Endodermal cell (in vitro differentiated cells): ENCODE results near the gene SERTAD2. TPM values are rescaled to one million over a fixed set of nuclear protein-coding genes. Genes with fewer than 3 reads are reported as not detected.

ENCODE experiments used
- DNase-seq: peaks from one replicate; pipeline ENCODE4 v3.0.0-alpha.2; 2017
- H3K27ac ChIP-seq: 2 replicates; pipeline ENCODE4 v1.5.1; 2013; ENCODE audit warnings: mild to moderate bottlenecking, low read depth, low read length, moderate library complexity
- H3K27me3 ChIP-seq: 2 replicates; pipeline ENCODE4 v1.6.1; 2013; ENCODE audit warnings: mild to moderate bottlenecking, low read length, moderate library complexity; ENCODE audit not compliant: insufficient read depth, control insufficient read depth, poor library complexity, severe bottlenecking
- H3K36me3 ChIP-seq: 2 replicates; pipeline ENCODE4 v1.7.0; 2013; ENCODE audit warnings: mild to moderate bottlenecking, low read length, moderate library complexity; ENCODE audit not compliant: control insufficient read depth, insufficient read depth
- H3K4me1 ChIP-seq: one replicate; pipeline ENCODE4 v1.7.0; 2013; ENCODE audit warnings: low read length; ENCODE audit not compliant: control insufficient read depth, insufficient read depth
- H3K4me3 ChIP-seq: 2 replicates; pipeline ENCODE4 v1.5.1; 2013; ENCODE audit warnings: mild to moderate bottlenecking, low read length, moderate library complexity
- H3K9ac ChIP-seq: 2 replicates; pipeline ENCODE4 v1.6.1; 2013; ENCODE audit warnings: mild to moderate bottlenecking, low read length, moderate library complexity; ENCODE audit not compliant: poor library complexity, severe bottlenecking; ENCODE audit errors: extremely low read depth
- H3K9me3 ChIP-seq: 2 replicates; pipeline ENCODE4 v1.6.1; 2013; ENCODE audit warnings: mild to moderate bottlenecking, low read length, moderate library complexity; ENCODE audit not compliant: control insufficient read depth
- H3K27ac Mint-ChIP-seq: 2 replicates; pipeline ENCODE4 v1.8.0; 2020; ENCODE audit warnings: mixed read lengths
- H3K27me3 Mint-ChIP-seq: 2 replicates; pipeline ENCODE4 v1.8.0; 2021; ENCODE audit warnings: mild to moderate bottlenecking, mixed read lengths; ENCODE audit not compliant: insufficient read depth
- H3K36me3 Mint-ChIP-seq: 2 replicates; pipeline ENCODE4 v1.8.0; 2020; ENCODE audit warnings: low read depth, mixed read lengths
- H3K4me1 Mint-ChIP-seq: 2 replicates; pipeline ENCODE4 v1.8.0; 2020; ENCODE audit warnings: mixed read lengths
- H3K4me3 Mint-ChIP-seq: 2 replicates; pipeline ENCODE4 v1.8.0; 2020; ENCODE audit warnings: mild to moderate bottlenecking, moderate library complexity, mixed read lengths
- H3K9me3 Mint-ChIP-seq: 2 replicates; pipeline ENCODE4 v1.8.0; 2020; ENCODE audit warnings: mild to moderate bottlenecking, mixed read lengths
- WGBS, 2 experiments: methylation state at CpG; one replicate each; pipeline versions ENCODE4 v1.1.5 to v1.1.7; 2013; ENCODE audit warnings: missing lambda C conversion rate in 2 of 2, mixed read lengths in 1 of 2; ENCODE audit not compliant: insufficient coverage in 1 of 2, insufficient read length in 1 of 2; 5-methylcytosine and 5-hydroxymethylcytosine counted together
- total RNA-seq, 2 donors: library from RNA; stranded (reverse); fragmentation: NEBNext Ultra II Directional in 1 of 2; extraction: Animal tissue kit (Norgen Biotek cat#: 25700) in 1 of 2; gene quantifications; 2 replicates in 1 of 2; 3 replicates in 1 of 2; pipeline ENCODE4 v1.2.1, GENCODE V29; 2021
- TF ChIP-seq, protein P1 (sequence below): fragments of 200-600 bp; sonication (generic); conservative IDR thresholded peaks from 2 replicates; pipeline ENCODE4 v1.5.0; 2021; ENCODE audit warnings: antibody characterized with exemption, mild to moderate bottlenecking

Gene SERTAD2
- total RNA-seq, 2 donors from 2014 or later, result 17.1 to 20.3 TPM

DNA sequence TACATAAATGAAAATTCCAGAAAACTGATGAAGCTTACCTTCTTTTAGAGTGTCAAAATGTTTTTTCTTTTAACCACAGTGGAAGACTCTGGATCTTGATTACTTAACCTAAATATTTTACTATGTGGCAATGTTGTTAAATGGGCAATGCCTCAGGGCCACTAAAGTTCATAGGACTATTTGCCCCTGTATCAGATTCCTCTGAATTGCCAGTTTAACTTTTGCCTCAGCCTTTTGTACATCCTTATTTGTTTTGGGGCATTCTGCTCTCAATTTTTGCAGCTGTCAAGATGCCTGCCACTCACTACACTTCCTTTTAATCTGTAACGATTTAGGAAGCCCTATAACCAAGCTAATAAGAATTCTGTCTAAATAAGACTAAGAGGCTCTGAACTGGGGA, 31.7 kb upstream of the SERTAD2 start:
- peaks cover 2% of the 10 kb centered on the region for H3K27me3 Mint-ChIP-seq
- H3K4me3 Mint-ChIP-seq, result no peak overlapping the region
- TF ChIP-seq, protein P1, sequence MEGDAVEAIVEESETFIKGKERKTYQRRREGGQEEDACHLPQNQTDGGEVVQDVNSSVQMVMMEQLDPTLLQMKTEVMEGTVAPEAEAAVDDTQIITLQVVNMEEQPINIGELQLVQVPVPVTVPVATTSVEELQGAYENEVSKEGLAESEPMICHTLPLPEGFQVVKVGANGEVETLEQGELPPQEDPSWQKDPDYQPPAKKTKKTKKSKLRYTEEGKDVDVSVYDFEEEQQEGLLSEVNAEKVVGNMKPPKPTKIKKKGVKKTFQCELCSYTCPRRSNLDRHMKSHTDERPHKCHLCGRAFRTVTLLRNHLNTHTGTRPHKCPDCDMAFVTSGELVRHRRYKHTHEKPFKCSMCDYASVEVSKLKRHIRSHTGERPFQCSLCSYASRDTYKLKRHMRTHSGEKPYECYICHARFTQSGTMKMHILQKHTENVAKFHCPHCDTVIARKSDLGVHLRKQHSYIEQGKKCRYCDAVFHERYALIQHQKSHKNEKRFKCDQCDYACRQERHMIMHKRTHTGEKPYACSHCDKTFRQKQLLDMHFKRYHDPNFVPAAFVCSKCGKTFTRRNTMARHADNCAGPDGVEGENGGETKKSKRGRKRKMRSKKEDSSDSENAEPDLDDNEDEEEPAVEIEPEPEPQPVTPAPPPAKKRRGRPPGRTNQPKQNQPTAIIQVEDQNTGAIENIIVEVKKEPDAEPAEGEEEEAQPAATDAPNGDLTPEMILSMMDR, result no peak
- no peak for DNase-seq
- Histone ChIP-seq H3K27ac (no peak overlapping the region), H3K4me1 (peaks cover 4% of the 10 kb centered on the region), H3K4me3 (no peak overlapping the region), H3K27me3 (no peaks in the 10 kb centered on the region), H3K9ac (no peak overlapping the region), H3K36me3 (no peaks in the 10 kb centered on the region), H3K9me3 (no peaks in the 10 kb centered on the region)
- no peaks in the 10 kb centered on the region for H3K9me3 Mint-ChIP-seq
- peaks cover 5% of the 10 kb centered on the region for H3K4me1 Mint-ChIP-seq
- WGBS, 2 experiments, result 83 to 94% methylated on average over 1 of the region's 1 CpG
- H3K36me3 Mint-ChIP-seq, result no peaks in the 10 kb centered on the region
- no peak overlapping the region for H3K27ac Mint-ChIP-seq

DNA sequence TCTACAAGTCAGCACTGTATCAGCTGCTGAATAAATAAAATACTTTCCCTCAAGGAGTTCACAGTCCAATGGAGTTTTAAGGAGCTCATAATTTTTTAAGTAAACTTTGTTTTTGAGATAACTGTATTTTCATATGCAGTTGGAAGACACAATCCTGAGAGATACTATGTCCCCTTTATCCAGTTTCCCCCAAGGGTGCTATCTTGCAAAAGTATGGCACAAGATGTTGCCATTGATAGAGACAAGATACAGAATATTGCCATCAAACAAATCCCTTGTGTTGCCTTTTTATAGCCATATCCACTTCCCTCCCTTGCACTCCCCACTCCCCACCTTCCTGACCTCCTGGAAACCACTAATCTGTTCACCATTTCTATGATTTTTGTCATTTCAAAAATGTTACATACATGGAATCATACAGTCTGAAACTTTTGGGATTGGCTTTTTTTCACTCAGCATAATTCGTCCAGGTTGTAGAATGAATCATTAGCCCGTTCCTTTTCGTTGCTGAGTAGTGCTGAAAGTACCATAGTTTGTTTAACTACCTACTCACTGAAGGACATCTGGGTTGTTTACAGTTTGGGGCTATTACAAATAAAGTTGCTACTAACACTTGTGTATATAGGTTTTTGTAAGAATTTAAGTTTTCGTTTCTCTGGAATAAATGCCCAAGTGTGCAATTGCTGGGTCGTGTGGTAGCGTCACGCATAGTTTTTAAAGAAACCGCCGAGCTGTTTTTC, 30.2 kb upstream of the SERTAD2 start:
- no peak for DNase-seq
- Mint-ChIP-seq H3K4me3 (no peak overlapping the region), H3K36me3 (no peaks in the 10 kb centered on the region), H3K27ac (no peak overlapping the region), H3K9me3 (no peaks in the 10 kb centered on the region), H3K27me3 (peaks cover 2% of the 10 kb centered on the region), H3K4me1 (peaks cover 13% of the 10 kb centered on the region)
- H3K36me3 ChIP-seq, result no peaks in the 10 kb centered on the region
- 85 to 93% methylated on average over 8 to 9 of the region's 9 CpGs for WGBS, 2 experiments
- TF ChIP-seq, protein P1, result no peak
- H3K27me3 ChIP-seq, result no peaks in the 10 kb centered on the region
- no peak overlapping the region for H3K4me3 ChIP-seq
- H3K9ac ChIP-seq, result no peak overlapping the region
- no peak overlapping the region for H3K27ac ChIP-seq
- no peaks in the 10 kb centered on the region for H3K9me3 ChIP-seq
- peaks cover 7% of the 10 kb centered on the region for H3K4me1 ChIP-seq

DNA sequence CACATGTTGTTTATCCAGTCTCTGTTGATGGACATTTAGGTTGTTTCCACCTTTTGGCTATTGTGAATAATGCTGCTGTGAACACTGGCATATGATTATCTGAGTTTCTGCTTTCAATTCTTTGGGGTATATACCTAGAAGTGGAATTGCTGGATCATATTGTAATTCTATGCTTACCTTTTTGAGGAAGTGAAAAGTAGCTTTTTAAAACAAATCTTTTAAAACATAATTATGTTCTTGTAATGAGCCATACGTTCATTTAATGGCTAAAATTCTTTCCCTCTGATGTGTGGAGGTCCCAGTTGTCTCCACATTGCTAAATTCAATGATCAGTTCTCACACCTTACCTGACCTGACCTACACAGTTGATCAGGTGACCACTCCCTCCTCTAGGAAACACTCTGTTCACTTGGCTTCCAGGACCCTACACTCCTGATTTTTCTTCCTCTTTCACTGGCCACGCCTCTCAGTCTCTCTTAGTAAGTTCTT, 27.8 kb upstream of the SERTAD2 start:
- TF ChIP-seq, protein P1, result no peak
- Mint-ChIP-seq H3K9me3 (no peaks in the 10 kb centered on the region), H3K36me3 (no peaks in the 10 kb centered on the region), H3K27me3 (peaks cover 2% of the 10 kb centered on the region), H3K4me1 (peaks cover 14% of the 10 kb centered on the region), H3K27ac (no peak overlapping the region), H3K4me3 (no peak overlapping the region)
- Histone ChIP-seq H3K27me3 (no peaks in the 10 kb centered on the region), H3K9me3 (no peaks in the 10 kb centered on the region), H3K9ac (no peak overlapping the region), H3K4me3 (no peak overlapping the region), H3K36me3 (no peaks in the 10 kb centered on the region), H3K27ac (no peak overlapping the region), H3K4me1 (peaks cover 6% of the 10 kb centered on the region)
- 83 to 98% methylated on average over 2 of the region's 2 CpGs for WGBS, 2 experiments
- no peak for DNase-seq
